Testis (tissue), 2 donors: ENCODE results near the gene HNRNPA2B1.

Experiments
- CTCF ChIP-seq, 3 experiments: fragments of 450-650 bp in 2 of 3; fragments of 200-600 bp in 1 of 3; sonication (generic) in 1 of 3; IDR thresholded peaks; one replicate each; pipeline ENCODE4 v1.5.1; 2016 to 2019; ENCODE audit warnings: antibody characterized with exemption in 3 of 3, mild to moderate bottlenecking in 2 of 3, moderate library complexity in 1 of 3
- POLR2A ChIP-seq: fragments of 450-650 bp; IDR thresholded peaks from one replicate; pipeline ENCODE4 v1.6.1; 2017; ENCODE audit warnings: antibody characterized with exemption, mild to moderate bottlenecking, moderate library complexity

- no peak for TF ChIP-seq POLR2A
- no peak for TF ChIP-seq CTCF (IDR thresholded peaks at IDR 0.05)
These were observed 48.9 kb downstream of the HNRNPA2B1 start for GRCh38 chr7:26151650-26151952.
